Ishikawa (cell line): ENCODE data around the gene NECTIN1.

Source experiments
- CEBPB ChIP-seq: IDR thresholded peaks from 2 replicates; pipeline ENCODE4 v1.6.1; 2012
- CREB1 ChIP-seq: IDR thresholded peaks from 2 replicates; pipeline ENCODE4 v1.6.1; 2012; ENCODE audit warnings: low read depth
- EGR1 ChIP-seq: IDR thresholded peaks from 2 replicates; pipeline ENCODE4 v1.6.1; 2012
- EP300 ChIP-seq: IDR thresholded peaks from 2 replicates; pipeline ENCODE4 v1.6.1; 2012; ENCODE audit warnings: borderline replicate concordance
- FOXM1 ChIP-seq: IDR thresholded peaks from 2 replicates; pipeline ENCODE4 v1.6.1; 2012; ENCODE audit warnings: low read depth, borderline replicate concordance
- NFIC ChIP-seq: IDR thresholded peaks from 2 replicates; pipeline ENCODE4 v1.6.1; 2012
- RAD21 ChIP-seq: IDR thresholded peaks from 2 replicates; pipeline ENCODE4 v1.6.1; 2012; ENCODE audit warnings: low read depth
- TAF1 ChIP-seq: IDR thresholded peaks from 2 replicates; pipeline ENCODE4 v1.6.1; 2012; ENCODE audit warnings: low read depth, mild to moderate bottlenecking
- TCF12 ChIP-seq: IDR thresholded peaks from 2 replicates; pipeline ENCODE4 v1.6.1; 2012; ENCODE audit warnings: low read depth
- TEAD4 ChIP-seq: IDR thresholded peaks from 2 replicates; pipeline ENCODE4 v1.6.1; 2012
- YY1 ChIP-seq: IDR thresholded peaks from 2 replicates; pipeline ENCODE4 v1.6.1; 2012; ENCODE audit warnings: low read depth
- ZBTB7A ChIP-seq: IDR thresholded peaks from 2 replicates; pipeline ENCODE4 v1.6.1; 2012; ENCODE audit warnings: low read depth
- TF ChIP-seq, protein P1 (sequence below): IDR thresholded peaks from 2 replicates; pipeline ENCODE4 v1.6.1; 2012; ENCODE audit warnings: low read depth, mild to moderate bottlenecking
- TF ChIP-seq, protein P2 (sequence below): IDR thresholded peaks from 2 replicates; pipeline ENCODE4 v1.6.1; 2012
- TF ChIP-seq, protein P3 (sequence below): IDR thresholded peaks from 2 replicates; pipeline ENCODE4 v1.6.1; 2012

Gene NECTIN1

DNA sequence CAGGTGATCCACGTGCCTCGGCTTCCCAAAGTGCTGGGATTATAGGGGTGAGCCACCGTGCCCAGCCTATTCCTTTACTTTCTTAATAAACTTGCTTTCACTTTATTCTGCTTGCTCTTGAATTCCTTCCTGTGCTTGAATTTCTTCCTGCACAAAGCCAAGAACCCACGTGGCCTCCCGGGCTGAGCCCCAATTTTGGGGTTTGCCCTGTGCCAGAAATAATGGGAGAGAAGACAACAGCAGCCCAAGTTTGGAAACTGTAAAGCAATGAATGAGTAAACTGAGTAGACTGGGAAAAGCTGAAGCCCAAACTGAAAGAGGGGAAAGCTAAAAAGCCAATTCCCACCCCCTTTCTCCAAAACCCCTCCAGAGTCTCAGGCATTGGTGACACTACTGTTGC lies 136.4 kb downstream of the NECTIN1 start:
- TF ChIP-seq CREB1 = no peak

DNA sequence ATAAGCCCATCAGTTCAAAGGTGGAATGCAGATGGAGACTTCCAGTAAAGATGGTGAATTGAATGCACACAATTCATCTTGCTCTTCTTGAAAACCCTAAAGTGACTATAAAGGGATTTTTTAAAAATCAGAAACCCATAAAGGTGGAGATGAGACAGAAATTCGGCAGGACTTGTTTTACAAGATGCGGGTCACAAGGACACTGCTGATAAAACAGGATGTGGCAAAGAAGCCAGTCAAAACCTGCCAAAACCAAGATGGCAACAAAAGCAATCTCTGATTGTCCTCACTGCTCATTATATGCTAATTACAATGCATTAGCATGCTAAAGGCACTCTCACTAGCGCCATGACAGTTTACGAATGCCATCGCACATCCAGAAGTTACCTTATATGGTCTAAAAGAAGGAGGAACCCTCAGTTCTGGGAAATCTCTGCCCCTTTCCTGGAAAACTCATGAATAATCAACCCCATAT lies 137.1 kb downstream of the NECTIN1 start:
- TF ChIP-seq, protein P1, sequence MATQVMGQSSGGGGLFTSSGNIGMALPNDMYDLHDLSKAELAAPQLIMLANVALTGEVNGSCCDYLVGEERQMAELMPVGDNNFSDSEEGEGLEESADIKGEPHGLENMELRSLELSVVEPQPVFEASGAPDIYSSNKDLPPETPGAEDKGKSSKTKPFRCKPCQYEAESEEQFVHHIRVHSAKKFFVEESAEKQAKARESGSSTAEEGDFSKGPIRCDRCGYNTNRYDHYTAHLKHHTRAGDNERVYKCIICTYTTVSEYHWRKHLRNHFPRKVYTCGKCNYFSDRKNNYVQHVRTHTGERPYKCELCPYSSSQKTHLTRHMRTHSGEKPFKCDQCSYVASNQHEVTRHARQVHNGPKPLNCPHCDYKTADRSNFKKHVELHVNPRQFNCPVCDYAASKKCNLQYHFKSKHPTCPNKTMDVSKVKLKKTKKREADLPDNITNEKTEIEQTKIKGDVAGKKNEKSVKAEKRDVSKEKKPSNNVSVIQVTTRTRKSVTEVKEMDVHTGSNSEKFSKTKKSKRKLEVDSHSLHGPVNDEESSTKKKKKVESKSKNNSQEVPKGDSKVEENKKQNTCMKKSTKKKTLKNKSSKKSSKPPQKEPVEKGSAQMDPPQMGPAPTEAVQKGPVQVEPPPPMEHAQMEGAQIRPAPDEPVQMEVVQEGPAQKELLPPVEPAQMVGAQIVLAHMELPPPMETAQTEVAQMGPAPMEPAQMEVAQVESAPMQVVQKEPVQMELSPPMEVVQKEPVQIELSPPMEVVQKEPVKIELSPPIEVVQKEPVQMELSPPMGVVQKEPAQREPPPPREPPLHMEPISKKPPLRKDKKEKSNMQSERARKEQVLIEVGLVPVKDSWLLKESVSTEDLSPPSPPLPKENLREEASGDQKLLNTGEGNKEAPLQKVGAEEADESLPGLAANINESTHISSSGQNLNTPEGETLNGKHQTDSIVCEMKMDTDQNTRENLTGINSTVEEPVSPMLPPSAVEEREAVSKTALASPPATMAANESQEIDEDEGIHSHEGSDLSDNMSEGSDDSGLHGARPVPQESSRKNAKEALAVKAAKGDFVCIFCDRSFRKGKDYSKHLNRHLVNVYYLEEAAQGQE = no peak

DNA sequence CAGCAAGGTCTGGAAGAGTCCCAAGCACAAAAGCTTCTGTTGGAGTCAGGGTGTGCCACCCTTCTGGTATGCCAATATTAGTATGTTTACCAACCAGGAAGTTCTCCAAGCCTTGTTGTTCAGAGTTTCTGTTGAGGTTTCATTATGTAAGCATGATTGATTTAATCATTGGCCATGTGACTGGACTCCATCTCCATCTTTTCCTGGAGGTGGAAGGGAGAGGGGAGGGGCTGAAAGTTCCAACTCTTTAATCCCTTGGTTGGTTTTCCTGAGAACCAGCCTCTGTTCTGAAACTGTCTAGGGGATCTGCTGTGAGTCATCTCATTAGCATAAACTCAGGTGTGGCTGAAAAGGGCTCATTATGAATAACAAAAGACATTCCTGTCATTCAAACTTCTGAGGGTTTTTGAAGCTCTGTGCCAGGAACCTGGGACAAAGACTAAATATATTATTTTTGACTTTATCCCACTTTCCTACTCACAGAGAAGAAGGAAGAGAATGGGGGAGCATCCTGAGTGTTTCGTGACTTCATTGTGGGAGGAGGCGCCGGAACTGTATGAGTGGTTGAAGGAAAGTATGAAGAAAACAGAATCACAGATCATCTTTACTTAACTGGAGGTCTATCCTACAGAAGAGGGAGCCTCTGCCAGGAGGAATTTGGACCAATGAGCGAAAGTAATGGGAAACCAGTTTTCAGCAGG lies 138.2 kb downstream of the NECTIN1 start:
- no peak for TF ChIP-seq EP300
- TF ChIP-seq, protein P2, sequence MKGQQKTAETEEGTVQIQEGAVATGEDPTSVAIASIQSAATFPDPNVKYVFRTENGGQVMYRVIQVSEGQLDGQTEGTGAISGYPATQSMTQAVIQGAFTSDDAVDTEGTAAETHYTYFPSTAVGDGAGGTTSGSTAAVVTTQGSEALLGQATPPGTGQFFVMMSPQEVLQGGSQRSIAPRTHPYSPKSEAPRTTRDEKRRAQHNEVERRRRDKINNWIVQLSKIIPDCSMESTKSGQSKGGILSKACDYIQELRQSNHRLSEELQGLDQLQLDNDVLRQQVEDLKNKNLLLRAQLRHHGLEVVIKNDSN = no peak
- TF ChIP-seq, protein P3, sequence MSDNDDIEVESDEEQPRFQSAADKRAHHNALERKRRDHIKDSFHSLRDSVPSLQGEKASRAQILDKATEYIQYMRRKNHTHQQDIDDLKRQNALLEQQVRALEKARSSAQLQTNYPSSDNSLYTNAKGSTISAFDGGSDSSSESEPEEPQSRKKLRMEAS = no peak
- no peak for TF ChIP-seq TCF12
- no peak for TF ChIP-seq TAF1
- TF ChIP-seq RAD21 = no peak
- no peak for TF ChIP-seq YY1
- no peak for TF ChIP-seq TEAD4
- TF ChIP-seq CEBPB = no peak
- TF ChIP-seq ZBTB7A = no peak
- TF ChIP-seq FOXM1 = no peak
- TF ChIP-seq EGR1 = no peak
- TF ChIP-seq NFIC = no peak

DNA sequence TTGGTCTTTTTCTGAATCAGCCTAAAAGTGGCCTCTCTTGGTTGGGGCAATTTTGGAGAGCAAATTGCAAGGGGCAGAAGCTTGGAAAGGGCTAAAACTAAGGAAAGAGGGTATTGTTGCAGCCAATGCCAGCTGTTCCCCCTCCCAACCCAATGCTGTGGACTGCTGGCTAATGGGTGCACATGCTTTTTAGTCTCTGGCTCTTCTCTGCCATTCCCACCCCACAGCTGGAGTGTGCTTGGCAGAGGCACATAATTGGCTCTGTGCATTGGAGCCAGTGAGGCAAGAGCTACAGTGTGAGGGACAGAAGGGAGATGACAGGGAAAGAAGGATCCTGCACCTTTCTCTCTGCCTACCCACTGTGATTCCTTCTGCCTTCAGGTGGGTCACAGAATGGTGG lies 140.0 kb downstream of the NECTIN1 start:
- TF ChIP-seq, protein P2 = no peak
- TF ChIP-seq FOXM1 (no peak), EP300 (no peak), TAF1 (no peak), ZBTB7A (no peak), CEBPB (no peak), NFIC (no peak), YY1 (no peak), TCF12 (no peak), RAD21 (no peak), CREB1 (no peak), TEAD4 (no peak)
- TF ChIP-seq, protein P1 = no peak
- TF ChIP-seq, protein P3 = no peak
